ENCODE results near the gene EML6.

EML6 gene

DNA sequence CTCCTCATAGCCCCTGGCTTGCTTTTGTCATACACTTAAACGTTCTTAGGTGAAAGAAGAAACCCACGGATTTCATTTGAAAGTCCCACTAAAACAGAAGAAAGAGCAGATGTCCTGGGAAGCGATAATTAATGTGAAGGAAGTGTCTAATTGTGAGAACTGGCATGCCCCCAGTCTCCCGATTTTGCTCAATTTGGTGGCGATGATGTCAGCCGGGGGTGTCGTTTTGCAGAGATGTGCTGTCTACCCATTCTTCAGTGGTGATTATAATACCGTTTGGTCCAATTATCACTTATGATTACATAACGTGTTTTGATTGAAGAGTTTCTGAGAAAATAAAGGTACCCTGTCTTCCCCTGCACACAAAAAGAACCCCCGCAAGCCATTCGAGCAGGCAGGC lies 223.7 kb downstream of the EML6 start:
- DNase-seq (ENCODE audit: low read depth), result no peak

DNA sequence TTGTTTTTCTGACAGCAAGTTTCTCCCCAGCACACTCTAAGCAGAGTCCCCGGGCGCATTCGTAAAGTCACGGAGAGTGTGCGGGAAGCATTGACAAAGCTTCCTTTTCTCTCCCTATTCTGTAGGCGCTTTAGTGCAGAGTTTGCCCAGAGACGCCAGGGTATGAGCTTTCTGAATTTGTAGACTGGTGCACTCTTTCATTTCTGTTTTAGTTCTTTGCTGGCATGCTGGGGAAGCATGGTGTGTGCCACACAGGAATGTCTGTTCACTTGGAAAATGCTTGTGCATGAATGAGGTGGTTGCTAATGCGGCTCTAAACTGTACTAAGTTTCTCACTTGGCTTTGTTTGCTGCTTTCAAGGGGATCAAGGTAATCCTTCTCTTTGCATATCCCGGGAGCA lies 224.2 kb downstream of the EML6 start:
- no peak for DNase-seq (ENCODE audit: low read depth)

- no peak for DNase-seq (ENCODE audit: low read depth)
Measured at GRCh38 chr2:54948120-54948519, 224.7 kb downstream of the EML6 start.

DNA sequence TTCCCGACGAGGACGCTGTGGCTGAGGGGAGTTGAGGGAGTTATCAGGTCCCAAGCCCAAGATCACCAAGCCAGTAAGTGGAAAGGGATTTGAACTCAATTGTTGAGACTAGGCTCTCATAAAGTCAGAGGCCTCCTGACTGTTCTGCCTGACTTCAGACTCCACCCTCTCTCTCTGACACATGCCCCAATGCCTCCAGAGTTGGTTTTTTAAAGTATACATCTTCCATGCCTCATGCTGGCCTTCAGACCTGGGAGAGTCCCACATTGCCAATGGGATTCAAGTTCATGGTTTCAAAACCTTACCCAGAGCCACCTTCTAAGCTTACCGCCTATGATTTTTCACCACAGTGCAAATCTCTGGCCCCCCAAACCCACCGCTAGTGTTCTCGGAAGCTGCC lies 226.0 kb downstream of the EML6 start:
- DNase-seq (ENCODE audit: low read depth), result no peak

DNA sequence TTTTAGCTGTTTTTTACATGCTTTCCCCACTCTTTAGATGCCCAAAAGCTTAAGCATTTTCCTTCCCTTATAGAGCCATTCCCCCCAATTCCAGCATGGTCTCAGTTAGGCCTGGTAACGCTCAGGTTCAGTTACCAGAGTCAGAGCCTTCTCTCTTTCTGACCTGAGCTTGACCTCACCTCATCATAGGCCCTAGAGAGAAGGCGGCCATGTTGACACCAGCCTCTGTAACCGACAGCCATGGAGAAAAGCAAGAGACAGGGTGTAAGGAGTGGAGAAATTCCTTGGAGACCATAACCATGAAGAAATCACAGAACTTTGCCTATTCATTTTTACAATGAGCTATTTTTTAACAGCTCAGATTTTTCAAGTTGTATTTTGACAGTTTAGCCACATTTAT lies 227.3 kb downstream of the EML6 start:
- DNase-seq (ENCODE audit: low read depth), result no peak

- no peak for DNase-seq (ENCODE audit: low read depth)
Measured at GRCh38 chr2:54952425-54952824, 229.0 kb downstream of the EML6 start.

DNA sequence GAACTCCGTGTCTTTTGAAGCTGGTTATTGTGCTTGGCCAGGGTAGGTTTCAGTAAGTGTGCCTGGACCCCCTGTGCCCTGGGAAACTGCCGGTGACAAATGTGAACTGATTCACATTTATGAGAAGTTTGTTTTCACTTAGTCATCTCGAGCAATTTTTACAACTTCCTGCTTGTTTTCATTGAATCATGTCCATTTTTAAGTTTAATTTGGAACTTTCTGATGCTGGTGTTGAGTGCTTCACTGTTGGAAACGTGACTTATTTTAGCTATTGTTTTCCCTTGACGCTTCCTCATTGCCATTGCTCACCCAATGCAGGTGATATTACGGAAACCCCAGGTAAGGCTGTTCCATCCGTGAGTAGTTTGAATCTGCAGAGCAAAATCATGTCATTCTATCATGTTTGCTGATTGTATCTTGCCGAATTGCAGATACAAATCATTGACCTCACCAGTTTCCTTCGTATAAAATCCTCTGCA lies 229.6 kb downstream of the EML6 start:
- no peak for DNase-seq (ENCODE audit: low read depth)

- no peak for DNase-seq (ENCODE audit: low read depth)
Measured at GRCh38 chr2:54954158-54954557, 230.7 kb downstream of the EML6 start.

DNA sequence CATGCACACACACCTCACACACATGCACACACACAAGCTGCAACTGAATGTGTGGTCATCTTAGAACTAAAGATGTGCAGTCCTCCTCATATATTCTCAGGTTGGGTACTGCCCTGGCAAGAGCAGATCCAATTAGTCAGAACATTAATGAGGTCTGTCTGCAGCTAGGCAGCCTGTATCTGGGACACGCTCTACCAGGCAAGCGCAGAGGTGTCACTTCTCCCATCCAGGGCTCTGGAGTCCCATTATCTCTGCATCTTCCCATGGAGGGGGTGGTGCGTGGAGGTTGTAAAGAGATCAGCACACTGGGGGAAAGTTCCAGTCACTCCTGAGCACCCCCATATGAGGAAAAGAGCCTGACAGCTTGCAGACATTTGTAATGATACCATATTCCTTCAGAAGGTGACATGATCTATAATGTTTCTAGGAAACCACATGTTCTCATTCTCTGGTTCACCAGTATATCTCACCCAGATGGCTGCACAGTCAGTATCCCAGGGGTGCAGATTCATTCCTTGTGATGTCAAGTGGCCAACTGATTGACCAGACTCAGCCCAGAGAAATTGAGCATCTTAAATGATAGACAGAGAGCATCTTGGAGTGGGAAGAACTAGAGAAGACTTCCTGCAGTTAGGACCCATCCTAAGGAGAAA lies 231.4 kb downstream of the EML6 start:
- no peak for DNase-seq (ENCODE audit: low read depth)

DNA sequence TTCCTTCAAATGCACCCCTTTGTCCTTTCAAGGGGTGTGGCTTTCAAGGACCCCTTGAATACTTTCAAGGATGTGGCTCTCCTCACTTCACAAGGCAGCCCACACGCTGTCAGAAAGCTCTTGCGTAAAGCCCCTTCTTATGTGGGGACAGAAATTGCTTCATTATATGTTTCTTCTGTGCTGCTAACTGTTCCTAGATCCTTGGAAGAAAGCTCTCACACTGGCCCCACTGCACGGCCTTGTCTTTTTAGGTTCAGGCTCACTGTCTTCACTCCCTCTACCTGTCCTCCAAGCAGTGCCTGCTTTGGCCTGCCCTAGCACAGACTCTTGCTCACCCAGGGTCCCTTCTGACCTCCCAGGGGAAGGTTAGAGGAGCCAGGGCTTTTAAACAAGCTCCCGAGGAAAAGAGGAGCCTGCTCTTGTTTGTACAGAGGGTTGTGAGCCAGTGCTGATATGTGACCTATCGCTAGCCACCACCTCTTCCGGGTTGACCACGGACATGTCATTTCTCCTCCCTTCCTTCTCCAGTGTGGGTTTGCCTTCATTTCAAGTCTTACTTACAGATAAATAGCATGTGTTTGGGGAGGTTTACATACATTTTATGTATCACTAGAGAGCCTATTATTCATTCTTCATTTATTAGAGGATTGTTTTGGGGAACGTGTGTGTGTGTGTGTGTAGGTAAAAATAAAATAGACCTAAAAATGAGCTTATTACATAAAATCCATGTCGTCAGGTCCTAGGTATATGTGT lies 232.1 kb downstream of the EML6 start:
- DNase-seq (ENCODE audit: low read depth), result no peak

GRCh38 chr2:54956111-54956627 lies 232.7 kb downstream of the EML6 start:
- no peak for DNase-seq (ENCODE audit: low read depth)

GRCh38 chr2:54957321-54957999 lies 234.0 kb downstream of the EML6 start:
- no peak for DNase-seq (ENCODE audit: low read depth)

- DNase-seq (ENCODE audit: low read depth), result no peak
Measured at GRCh38 chr2:54958717-54959371, 235.4 kb downstream of the EML6 start.

- no peak for DNase-seq (ENCODE audit: low read depth)
Measured at GRCh38 chr2:54960164-54960563, 236.7 kb downstream of the EML6 start.

DNA sequence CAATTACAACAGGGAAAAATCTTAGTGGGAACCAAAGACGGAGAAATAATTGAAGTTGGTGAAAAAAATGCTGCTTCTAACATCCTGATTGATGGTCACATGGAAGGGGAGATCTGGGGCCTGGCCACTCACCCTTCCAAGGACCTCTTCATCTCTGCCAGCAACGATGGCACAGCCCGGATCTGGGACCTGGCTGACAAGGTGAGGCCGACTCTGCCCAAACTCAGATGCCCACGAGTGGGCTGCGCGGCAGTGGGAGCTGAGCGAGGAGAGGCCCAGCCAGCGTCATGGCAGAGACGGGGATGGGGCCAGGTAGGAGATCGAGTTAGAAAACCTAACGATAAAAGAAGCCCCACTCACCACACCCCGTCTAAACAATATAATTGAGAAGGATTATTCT lies 239.0 kb downstream of the EML6 start:
- DNase-seq (ENCODE audit: low read depth), result no peak

DNA sequence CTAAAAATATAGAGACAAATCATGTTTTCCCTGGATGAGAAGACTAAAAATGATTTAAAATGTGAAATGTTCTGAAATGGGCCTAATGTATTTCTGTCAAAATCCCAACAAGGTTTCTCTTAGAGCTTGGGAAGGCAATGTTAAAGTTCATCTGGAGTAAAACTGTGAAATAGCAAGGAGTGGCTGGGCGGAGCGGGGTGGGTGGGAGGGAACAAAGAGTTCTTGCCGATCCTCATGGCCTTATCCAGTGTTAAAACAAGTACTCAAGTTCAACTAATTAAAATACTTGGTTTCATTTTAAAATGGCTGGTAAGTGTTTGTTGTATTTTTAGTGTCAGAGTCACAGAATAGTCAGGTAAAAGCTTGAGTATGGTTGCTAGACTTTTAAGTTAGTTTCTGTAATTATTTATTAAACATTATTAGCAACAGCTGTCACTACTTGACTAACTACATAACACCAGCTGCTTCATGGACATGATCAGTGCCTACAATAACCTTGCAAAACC lies 239.5 kb downstream of the EML6 start:
- DNase-seq (ENCODE audit: low read depth), result no peak

- DNase-seq (ENCODE audit: low read depth), result no peak
Measured at GRCh38 chr2:54963476-54963875, 240.0 kb downstream of the EML6 start.

DNA sequence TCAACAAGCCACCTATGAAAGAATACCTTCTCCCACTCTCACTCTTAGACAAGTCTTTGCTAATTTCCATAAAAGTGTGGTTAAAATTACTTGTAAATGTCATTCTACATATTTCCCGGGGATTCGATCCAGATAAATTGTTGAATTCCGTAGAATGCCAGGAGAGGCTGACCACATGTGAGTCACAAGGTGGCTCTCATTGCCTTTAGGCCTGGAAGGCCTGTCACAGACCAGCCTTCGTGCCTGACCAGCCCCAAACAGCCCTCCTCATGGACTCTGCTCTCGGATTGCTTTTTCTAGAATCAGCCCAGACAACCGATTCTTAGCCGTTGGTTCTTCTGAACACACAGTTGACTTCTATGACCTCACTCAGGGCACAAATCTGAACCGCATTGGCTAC lies 240.8 kb downstream of the EML6 start:
- no peak for DNase-seq (ENCODE audit: low read depth)

GRCh38 chr2:54964816-54965215 lies 241.4 kb downstream of the EML6 start:
- DNase-seq (ENCODE audit: low read depth), result no peak

DNA sequence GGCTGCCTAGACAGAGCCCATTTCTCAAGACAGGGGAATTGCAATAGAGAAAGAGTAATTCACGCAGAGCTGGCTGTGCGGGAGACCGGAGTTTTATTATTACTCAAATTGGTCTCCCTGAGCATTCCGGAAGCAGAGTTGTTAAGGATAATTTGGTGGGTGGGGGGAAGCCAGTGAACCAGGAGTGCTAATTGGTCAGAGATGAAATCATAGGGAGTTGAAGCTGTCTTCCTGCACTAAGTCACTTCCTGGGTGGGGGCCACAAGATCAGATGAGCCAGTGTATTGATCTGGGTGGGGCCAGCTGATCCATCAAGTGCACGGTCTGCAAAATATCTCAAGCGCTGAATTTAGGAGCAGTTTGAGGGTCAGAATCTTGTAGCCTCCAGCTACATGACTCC lies 242.0 kb downstream of the EML6 start:
- DNase-seq (ENCODE audit: low read depth), result no peak

GRCh38 chr2:54966165-54966832 lies 242.8 kb downstream of the EML6 start:
- no peak for DNase-seq (ENCODE audit: low read depth)

- no peak for DNase-seq (ENCODE audit: low read depth)
Measured at GRCh38 chr2:54966837-54967236, 243.4 kb downstream of the EML6 start.

Measured in activated T-cell treated with anti-CD3 and anti-CD28 coated beads for 1 hour (primary cell).